Superior temporal gyrus (tissue), 1 donor: ENCODE results near the gene C6orf52.

Experiments used
- DNase-seq: peaks from one replicate; pipeline ENCODE4 v3.0.0-alpha.2; 2016; ENCODE audit errors: extremely low spot score

Gene C6orf52

DNA sequence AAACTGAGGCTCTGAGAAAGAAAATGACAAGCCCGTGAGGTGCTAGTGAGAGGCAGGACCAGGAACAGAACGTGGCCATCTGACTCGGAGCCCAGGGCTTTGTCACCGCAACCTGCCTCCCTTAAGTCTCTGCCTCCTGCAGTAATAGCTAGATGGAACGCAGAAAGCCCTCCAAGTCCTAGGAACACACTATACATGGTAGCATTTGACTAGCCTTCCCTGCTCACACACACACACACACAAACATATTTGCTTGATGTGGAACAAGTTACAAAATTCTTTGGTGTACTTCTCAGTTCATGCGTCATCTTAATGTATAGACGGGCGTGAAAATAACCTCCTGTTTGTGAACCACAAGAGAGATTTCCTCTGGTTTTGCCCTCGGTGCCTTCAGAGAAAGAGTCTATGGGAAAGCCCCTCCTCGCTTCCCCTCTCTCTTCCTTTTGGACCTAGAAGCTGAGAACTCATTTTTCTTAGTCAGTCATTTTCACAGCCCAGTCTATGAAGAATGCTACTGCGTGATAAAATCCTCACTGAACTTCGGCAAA lies 38.8 kb downstream of the C6orf52 start:
- no peak for DNase-seq

DNA sequence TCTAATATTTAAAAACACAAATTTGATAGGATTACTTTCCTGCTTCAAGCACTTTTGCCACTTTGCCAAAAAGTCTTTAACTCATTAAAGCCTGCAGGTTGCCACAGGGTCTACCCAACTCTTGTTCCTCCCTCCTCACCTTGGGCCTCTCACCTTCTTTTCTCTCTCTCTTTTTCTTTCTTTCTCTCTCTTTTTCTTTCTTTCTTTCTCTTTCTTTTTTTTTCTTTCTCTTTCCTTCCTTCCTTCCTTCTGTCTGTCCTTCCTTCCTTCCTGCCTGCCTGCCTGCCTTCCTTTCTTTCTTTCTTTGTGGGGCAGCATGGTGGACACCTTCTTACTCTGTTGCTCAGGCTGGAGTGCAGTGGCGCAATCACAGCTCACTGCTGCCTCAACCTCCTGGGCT lies 50.2 kb downstream of the C6orf52 start:
- no peak for DNase-seq

DNA sequence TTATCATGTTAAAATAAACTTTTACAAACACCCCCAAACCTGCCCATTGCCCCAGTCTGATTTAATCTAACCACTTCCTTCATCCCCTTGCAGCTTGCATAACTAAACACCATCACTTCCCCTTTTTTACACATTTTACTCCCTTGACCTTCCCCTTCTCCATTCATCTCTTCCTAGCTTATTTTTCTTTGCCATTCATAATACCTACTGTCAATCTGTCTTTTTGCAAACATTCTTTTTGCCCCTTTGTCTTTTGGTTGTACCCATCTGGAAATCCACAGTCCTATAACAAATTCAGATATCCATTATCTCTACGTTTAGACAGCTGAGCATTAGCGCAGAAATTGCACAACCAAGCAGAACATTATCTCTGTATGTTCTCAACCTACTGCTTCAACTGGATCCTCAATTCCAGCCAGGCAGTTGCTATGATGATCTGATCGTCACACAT lies 51.2 kb downstream of the C6orf52 start:
- DNase-seq = no peak

DNA sequence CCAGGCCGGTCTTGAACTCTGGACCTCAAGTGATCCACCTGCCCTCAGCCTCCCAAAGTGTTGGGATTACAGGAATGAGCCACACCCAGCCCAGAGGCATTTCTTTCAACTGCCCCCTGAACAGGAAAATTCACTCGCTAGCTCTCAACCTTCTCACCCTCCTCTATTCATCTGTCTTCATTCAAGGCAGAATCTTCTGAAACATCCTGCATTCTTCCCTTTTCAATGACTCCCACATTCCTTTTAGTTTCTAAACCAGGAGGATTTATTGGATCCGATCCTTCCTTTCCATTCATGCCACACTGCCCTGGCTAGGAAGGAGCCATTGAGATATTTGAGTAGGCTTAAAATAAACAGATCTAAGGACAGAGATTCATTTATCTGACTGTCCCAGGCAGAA lies 52.9 kb downstream of the C6orf52 start:
- DNase-seq = no peak

DNA sequence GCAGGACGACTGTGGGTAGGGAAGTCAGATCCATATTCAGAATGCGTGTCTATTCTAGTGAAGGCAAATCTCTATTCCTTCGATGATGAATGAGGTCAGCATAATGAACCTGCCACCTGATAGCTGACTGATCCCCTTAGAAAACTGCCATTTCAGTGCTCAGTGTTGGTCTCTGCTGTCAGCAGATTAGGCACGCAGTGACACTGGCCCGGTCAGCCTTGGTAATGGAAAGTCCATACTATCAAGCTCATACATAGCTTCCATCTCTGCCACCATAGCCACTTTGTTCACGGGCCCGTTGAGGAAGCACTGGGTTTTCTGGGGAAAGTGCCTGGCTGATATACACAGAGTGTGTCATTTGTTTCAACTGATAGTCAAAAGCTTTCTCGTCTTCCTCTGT lies 54.0 kb downstream of the C6orf52 start:
- no peak for DNase-seq

DNA sequence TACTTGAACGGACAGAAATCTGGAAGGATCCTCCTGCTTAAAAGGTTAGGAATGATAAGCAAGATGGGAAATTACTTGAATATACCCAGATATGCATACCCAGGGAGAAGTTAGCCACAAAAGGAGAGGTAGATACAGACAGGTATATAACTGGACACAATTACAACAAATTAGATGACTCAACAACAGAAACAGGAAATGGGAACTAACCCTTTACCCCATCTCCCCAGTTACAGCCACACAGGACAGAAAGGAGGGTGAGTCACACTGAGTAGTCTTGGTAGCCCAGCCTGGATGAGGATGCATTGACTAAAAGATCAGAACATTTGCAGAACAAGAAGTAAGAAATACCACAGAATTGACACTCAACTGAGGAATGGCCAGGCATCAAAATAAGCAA lies 61.2 kb downstream of the C6orf52 start:
- DNase-seq = no peak

DNA sequence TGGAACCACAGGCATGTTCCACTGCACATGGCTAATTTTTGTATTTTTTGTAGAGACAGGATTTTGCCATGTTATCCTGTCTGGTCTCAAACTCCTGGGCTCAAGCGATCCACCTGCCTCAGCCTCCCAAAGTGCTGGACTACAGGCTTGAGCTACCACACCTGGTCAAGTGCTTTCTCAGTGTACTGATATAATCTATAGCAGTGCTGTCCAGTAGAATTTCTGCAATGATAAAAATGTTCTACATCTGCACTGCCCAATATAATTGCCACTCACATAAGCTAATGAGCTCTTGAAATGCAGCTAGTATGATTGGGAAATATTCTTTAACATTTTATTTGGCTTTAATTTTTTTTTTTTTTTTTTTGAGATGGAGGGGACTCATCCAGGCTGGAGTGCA lies 64.2 kb downstream of the C6orf52 start:
- DNase-seq = no peak

DNA sequence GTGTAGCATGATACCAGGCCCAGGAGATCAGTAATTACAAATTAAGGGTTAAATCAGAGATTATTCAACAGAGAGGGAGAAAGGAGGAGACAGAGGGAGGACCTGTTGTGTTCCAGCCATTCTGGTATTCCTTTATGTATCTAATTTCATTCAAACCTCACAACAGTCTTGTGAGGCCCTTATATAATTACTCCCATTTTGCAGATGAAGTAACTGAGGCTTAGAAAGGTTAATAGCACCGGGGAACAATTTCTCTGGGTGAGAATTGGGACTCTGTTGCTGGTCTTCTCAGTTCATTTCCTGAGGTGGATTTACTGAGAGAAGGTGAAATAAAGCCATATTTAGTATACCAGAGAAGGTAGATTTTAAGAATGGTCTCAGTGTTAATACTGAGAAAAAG lies 66.6 kb downstream of the C6orf52 start:
- no peak for DNase-seq

DNA sequence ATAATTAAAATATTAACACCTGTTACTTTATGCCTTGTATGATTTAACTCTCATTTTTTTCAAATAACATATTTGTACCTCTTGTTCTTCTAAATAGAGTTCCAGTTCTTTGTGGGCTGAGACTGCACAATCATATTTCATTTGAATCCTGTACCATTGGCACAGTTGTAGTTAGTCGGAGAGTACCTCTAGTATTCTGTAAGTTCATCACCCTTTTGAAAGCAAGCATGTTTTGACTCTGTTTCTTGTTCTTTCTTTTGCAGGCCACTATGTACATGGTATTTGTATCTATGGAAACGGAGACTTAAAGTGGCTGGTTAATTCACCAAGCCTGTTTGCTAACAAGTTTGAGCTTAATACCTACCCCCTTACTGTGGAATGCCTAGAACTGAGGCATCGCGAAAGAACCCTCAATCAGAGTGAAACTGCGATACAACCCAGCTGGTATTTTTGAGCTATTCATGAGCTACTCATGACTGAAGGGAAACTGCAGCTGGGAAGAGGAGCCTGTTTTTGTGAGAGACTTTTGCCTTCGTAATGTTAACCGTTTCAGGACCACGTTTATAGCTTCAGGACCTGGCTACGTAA lies 68.2 kb downstream of the C6orf52 start:
- DNase-seq = no peak

DNA sequence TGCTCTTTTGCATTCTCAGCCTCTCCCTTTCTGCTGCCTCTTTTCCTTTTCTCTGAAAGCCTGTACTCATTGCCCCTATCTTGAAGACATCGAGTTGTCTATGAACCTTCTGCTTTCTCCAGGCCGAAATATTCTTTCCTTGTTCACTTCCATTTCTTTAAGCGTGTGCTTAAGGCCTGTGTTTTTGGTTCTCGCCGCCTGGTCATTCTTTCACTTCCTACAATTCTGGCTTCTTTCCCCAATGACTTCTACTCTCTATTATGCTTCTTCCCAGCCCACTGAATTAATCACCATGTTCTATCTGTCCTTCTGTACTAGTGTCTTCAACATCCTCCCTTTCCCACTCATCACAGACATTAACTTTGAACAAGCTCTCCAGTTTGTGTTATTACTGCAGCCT lies 69.6 kb downstream of the C6orf52 start:
- no peak for DNase-seq

DNA sequence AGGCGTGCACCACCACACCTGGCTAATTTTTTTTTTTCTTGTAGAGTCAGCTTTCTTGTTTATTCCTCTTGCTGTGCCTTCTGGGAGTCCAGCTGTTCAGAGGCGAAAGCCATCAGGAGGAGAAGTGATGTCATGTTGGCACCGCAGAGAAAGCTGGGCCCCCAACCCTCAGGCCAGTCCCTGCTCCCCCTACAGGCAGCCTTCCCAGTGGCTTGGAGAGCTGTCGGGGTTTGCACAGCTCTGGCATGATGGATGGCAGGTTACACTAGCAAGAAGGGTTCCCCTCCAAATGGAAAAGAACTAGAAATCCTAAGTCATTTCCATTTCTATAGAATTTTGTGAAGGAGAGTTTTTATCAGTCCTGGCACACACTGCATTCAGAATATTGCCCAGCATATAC lies 72.6 kb downstream of the C6orf52 start:
- DNase-seq = no peak
